ENCODE results near the gene SH3GLB2. TPM values are rescaled to one million over a fixed set of nuclear protein-coding genes. Genes with fewer than 3 reads are reported as not detected.

Gene SH3GLB2
- total and polyA plus RNA-seq, 2 of the 8 experiments (the other 6 are each of a cell fraction or from before 2014, with no cell fraction given), result 52.7 to 79.9 TPM

DNA sequence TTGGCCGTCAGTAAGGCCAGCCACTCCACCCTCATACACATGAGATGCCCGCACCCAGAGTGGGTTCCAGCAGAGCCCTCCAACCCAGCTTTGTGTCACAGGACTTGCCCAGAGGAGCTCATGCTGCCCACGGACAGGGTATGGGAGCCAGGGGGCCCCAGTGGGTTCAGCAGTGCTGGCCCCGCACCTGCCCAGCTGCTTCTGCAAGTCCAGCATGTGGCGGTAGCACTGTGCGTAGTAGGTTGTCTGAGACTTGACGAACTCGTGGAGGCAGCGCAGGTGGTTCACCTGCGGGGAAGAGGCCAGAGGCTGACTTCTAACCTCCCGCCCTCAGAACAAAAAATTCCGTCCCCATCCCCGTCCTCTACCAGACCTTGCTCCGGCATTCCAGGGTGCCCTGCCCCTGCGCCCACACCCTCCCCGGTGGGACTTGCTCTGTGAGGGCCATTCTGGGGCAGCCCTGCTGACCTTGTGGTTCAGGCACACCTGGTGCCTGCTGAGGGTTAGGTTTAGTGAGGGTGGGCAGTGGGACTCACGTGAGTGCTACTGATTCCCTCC lies 18.5 kb downstream of the SH3GLB2 start (continued):
- TF ChIP-seq KDM1A (IDR thresholded peaks at IDR 0.05; ENCODE audit: borderline replicate concordance, low read length) (no peak), PHF8 (conservative IDR thresholded peaks at IDR 0.05; ENCODE audit: low read depth, low read length) (no peak), EP300 (IDR thresholded peaks at IDR 0.05; ENCODE audit: borderline replicate concordance in 1 of 2, low read depth in 2 of 2, low read length in 2 of 2) (no peak), SIX5 (IDR thresholded peaks at IDR 0.05; ENCODE audit: low read depth, low read length) (no peak)
